ENCODE data around the gene FAM151A. TPM values are rescaled to one million over a fixed set of nuclear protein-coding genes. Genes with fewer than 3 reads are reported as not detected.
A peak's percentile ranks its signal among the peaks of the same experiment; 100 is the strongest.

The FAM151A gene
- total RNA-seq, 4 donors from 2014 or later: not detected

DNA sequence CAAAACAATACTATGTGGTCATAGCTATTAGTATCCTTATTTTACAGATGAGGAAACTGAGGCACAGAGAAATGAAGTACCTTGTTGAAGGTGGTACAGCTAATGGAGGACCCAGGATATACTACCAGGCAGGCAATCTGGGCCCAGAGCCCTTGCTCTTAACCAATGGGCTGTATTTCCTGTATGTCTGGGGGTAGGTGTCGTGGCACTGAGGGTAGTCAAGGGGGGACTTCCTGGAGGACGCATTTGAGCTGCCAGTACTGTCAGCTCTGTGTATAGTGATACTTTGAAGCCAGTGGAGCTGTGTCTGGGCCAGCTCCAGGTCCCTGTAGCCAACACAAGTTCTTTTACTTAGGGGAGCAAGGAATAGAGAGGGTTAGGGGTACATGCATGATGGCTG lies 34.9 kb downstream of the FAM151A start:
- DNase-seq (no peak), ATAC-seq (no peak)
- H3K9me3 ChIP-seq: no peaks in the 10 kb centered on the region
- H3K27me3 ChIP-seq: no peaks in the 10 kb centered on the region
- in situ Hi-C loops (cut with MboI; ENCODE audit: low sequenced_read_pairs in 4 of 4) (no loop called here), intact Hi-C loops (cut with DNase I; ENCODE audit: low total_unique reads) (loop anchor here (10.0 kb wide), 2 partner anchors 296 to 336 kb away; partner anchors contain the start of gene DHCR24)
- peaks cover 23 to 28% of the 10 kb centered on the region in 2 donors for H3K4me1 ChIP-seq
- TF ChIP-seq POLR2A (IDR thresholded peaks at IDR 0.05): no peak
- no peak for TF ChIP-seq CTCF (IDR thresholded peaks at IDR 0.05 in 4 of 5, conservative IDR thresholded peaks at IDR 0.05 in 1 of 5)
- H3K4me3 ChIP-seq: no peak overlapping the region
- no peaks in the 10 kb centered on the region for H3K36me3 ChIP-seq
- peak overlapping the region in 1 of 4 donors; percentile 28 for H3K27ac ChIP-seq

- Histone ChIP-seq H3K27me3 (no peaks in the 10 kb centered on the region), H3K36me3 (no peaks in the 10 kb centered on the region), H3K4me3 (no peak overlapping the region), H3K9me3 (no peaks in the 10 kb centered on the region), H3K4me1 (peaks cover 44 to 45% of the 10 kb centered on the region in 2 donors), H3K27ac (peak overlapping the region; percentile 85 to 98 (median 95))
- ATAC-seq: peak; percentile 62 to 70
- intact Hi-C loops (cut with DNase I; ENCODE audit: low total_unique reads): loop anchor here (1.0 to 10.0 kb wide), 3 partner anchors 38 to 339 kb away; partner anchors contain the start of gene DHCR24
- TF ChIP-seq POLR2A (IDR thresholded peaks at IDR 0.05): peak; percentile 23 to 54
- no peak for TF ChIP-seq CTCF (IDR thresholded peaks at IDR 0.05 in 4 of 5, conservative IDR thresholded peaks at IDR 0.05 in 1 of 5)
- peak; percentile 78 to 88 for DNase-seq
- in situ Hi-C loops (cut with MboI; ENCODE audit: low sequenced_read_pairs in 4 of 4): no loop called here
Observed at GRCh38 chr1:54585181-54586066, 37.9 kb downstream of the FAM151A start.

GRCh38 chr1:54584575-54584974 lies 38.8 kb downstream of the FAM151A start:
- in situ Hi-C loops (cut with MboI; ENCODE audit: low sequenced_read_pairs in 4 of 4): no loop called here
- no peaks in the 10 kb centered on the region for H3K27me3 ChIP-seq
- intact Hi-C loops (cut with DNase I; ENCODE audit: low total_unique reads): loop anchor here (5.0 to 10.0 kb wide), 3 partner anchors 177 to 340 kb away; partner anchors contain the start of genes DHCR24 and SSBP3
- DNase-seq (no peak), ATAC-seq (no peak)
- TF ChIP-seq POLR2A (IDR thresholded peaks at IDR 0.05) (no peak), CTCF (IDR thresholded peaks at IDR 0.05 in 4 of 5, conservative IDR thresholded peaks at IDR 0.05 in 1 of 5) (no peak)
- H3K36me3 ChIP-seq: no peaks in the 10 kb centered on the region
- no peak overlapping the region for H3K4me3 ChIP-seq
- peak overlapping the region; percentile 85 to 98 (median 95) for H3K27ac ChIP-seq
- peaks cover 44 to 46% of the 10 kb centered on the region in 2 donors for H3K4me1 ChIP-seq
- no peaks in the 10 kb centered on the region for H3K9me3 ChIP-seq

- Histone ChIP-seq H3K27me3 (no peaks in the 10 kb centered on the region), H3K9me3 (no peaks in the 10 kb centered on the region), H3K27ac (peak overlapping the region; percentile 85 to 98 (median 95)), H3K4me1 (peaks cover 50 to 51% of the 10 kb centered on the region in 2 donors), H3K36me3 (no peaks in the 10 kb centered on the region), H3K4me3 (no peak overlapping the region)
- intact Hi-C loops (cut with DNase I; ENCODE audit: low total_unique reads) (loop anchor here (5.0 to 10.0 kb wide), 3 partner anchors 177 to 341 kb away; partner anchors contain the start of genes DHCR24 and SSBP3), in situ Hi-C loops (cut with MboI; ENCODE audit: low sequenced_read_pairs in 4 of 4) (no loop called here)
- no peak for DNase-seq
- no peak for TF ChIP-seq POLR2A (IDR thresholded peaks at IDR 0.05)
- TF ChIP-seq CTCF (IDR thresholded peaks at IDR 0.05 in 4 of 5, conservative IDR thresholded peaks at IDR 0.05 in 1 of 5): no peak
- no peak for ATAC-seq
Observed at GRCh38 chr1:54583871-54584270, 39.5 kb downstream of the FAM151A start.

Measured in gastrocnemius medialis (tissue), 4 donors.